Epithelial cell of prostate (primary cell): ENCODE results near the gene G6PD.
A peak's percentile ranks its signal among the peaks of the same experiment; 100 is the strongest.
"Not testable (repeated sequence)": the region's sequence is repeated elsewhere in the genome, so short reads cannot be mapped to it uniquely, and the experiment has no call there.

Experiments used
- DNase-seq: peaks from one replicate; pipeline ENCODE4 v3.0.0-alpha.2; 2011; ENCODE audit warnings: low read depth, low spot score
- H3K27ac ChIP-seq: fragments of 450-650 bp; 2 replicates; pipeline ENCODE4 v1.5.1; 2017; ENCODE audit warnings: mild to moderate bottlenecking

Gene G6PD

GRCh38 chrX:154515966-154516655 is 30.5 kb downstream of the G6PD start, which contains the start of gene FAM3A:
TSS of gene FAM3A (minus strand) at chrX:154516232. CDS start at chrX:154515772, 460 bp downstream.
- no peak for DNase-seq
- peak within 1 kb of the TSS; percentile 51 for H3K27ac ChIP-seq

GRCh38 chrX:154515090-154515965 is 31.3 kb downstream of the G6PD start:
- peak overlapping the region; percentile 51 for H3K27ac ChIP-seq
- DNase-seq = no peak

- no peak overlapping the region for H3K27ac ChIP-seq
- no peak for DNase-seq
Observed at GRCh38 chrX:154513716-154514115, 32.9 kb downstream of the G6PD start.

GRCh38 chrX:154512879-154513553 is 33.6 kb downstream of the G6PD start:
- DNase-seq = no peak
- no peak overlapping the region for H3K27ac ChIP-seq

- no peak overlapping the region for H3K27ac ChIP-seq
- DNase-seq = no peak
Observed at GRCh38 chrX:154511761-154512160, 34.9 kb downstream of the G6PD start.

- H3K27ac ChIP-seq = no peak overlapping the region
- no peak for DNase-seq
Observed at GRCh38 chrX:154509455-154509854, 37.2 kb downstream of the G6PD start.

- no peak for DNase-seq
- H3K27ac ChIP-seq = no peak overlapping the region
Observed at GRCh38 chrX:154508384-154508745, 38.3 kb downstream of the G6PD start.

GRCh38 chrX:154507673-154508383 is 38.8 kb downstream of the G6PD start:
- DNase-seq = no peak
- H3K27ac ChIP-seq = no peak overlapping the region

GRCh38 chrX:154506483-154507332 is 39.9 kb downstream of the G6PD start:
- H3K27ac ChIP-seq = peak overlapping the region; percentile 50
- no peak for DNase-seq

- H3K27ac ChIP-seq = peak overlapping the region; percentile 50
- no peak for DNase-seq
Observed at GRCh38 chrX:154505734-154506133, 40.9 kb downstream of the G6PD start.

GRCh38 chrX:154502989-154503388 is 43.7 kb downstream of the G6PD start:
- no peak overlapping the region for H3K27ac ChIP-seq
- no peak for DNase-seq

GRCh38 chrX:154502098-154502497 is 44.5 kb downstream of the G6PD start:
- H3K27ac ChIP-seq = no peak overlapping the region
- DNase-seq = no peak

- not testable (repeated sequence) for DNase-seq, H3K27ac ChIP-seq
Observed at GRCh38 chrX:154501423-154501822, 45.2 kb downstream of the G6PD start.

- DNase-seq, H3K27ac ChIP-seq: not testable (repeated sequence)
Observed at GRCh38 chrX:154496591-154497137, 50.0 kb downstream of the G6PD start.

GRCh38 chrX:154495472-154495922 is 51.1 kb downstream of the G6PD start:
- H3K27ac ChIP-seq = no peak overlapping the region
- no peak for DNase-seq

GRCh38 chrX:154494715-154495114 is 51.9 kb downstream of the G6PD start:
- DNase-seq = no peak
- H3K27ac ChIP-seq = no peak overlapping the region

- H3K27ac ChIP-seq = peak within 1 kb of the TSS; percentile 71
- DNase-seq = no peak
Observed at GRCh38 chrX:154490414-154491083, 56.1 kb downstream of the G6PD start, which contains the start of gene SLC10A3. TSS of gene SLC10A3 (minus strand) at chrX:154490629. CDS start at chrX:154488940, 1,689 bp downstream.

- H3K27ac ChIP-seq = peak overlapping the region; percentile 71
- no peak for DNase-seq
Observed at GRCh38 chrX:154490021-154490413, 56.6 kb downstream of the G6PD start.
